ENCODE data around the gene PNO1.

GRCh38 chr2:68178954-68179627 is 21.4 kb downstream of the PNO1 start:
- TF ChIP-seq CTCF (IDR thresholded peaks at IDR 0.05; ENCODE audit: low read depth, low read length) (no peak), POLR2A (IDR thresholded peaks at IDR 0.05; ENCODE audit: extremely low read depth, insufficient read length) (no peak)

Measured in NB4 (cell line).